ENCODE results near the gene CYP26C1. TPM values are rescaled to one million over a fixed set of nuclear protein-coding genes. Genes with fewer than 3 reads are reported as not detected.

The CYP26C1 gene, protein sequence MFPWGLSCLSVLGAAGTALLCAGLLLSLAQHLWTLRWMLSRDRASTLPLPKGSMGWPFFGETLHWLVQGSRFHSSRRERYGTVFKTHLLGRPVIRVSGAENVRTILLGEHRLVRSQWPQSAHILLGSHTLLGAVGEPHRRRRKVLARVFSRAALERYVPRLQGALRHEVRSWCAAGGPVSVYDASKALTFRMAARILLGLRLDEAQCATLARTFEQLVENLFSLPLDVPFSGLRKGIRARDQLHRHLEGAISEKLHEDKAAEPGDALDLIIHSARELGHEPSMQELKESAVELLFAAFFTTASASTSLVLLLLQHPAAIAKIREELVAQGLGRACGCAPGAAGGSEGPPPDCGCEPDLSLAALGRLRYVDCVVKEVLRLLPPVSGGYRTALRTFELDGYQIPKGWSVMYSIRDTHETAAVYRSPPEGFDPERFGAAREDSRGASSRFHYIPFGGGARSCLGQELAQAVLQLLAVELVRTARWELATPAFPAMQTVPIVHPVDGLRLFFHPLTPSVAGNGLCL
- total RNA-seq: not detected

DNA sequence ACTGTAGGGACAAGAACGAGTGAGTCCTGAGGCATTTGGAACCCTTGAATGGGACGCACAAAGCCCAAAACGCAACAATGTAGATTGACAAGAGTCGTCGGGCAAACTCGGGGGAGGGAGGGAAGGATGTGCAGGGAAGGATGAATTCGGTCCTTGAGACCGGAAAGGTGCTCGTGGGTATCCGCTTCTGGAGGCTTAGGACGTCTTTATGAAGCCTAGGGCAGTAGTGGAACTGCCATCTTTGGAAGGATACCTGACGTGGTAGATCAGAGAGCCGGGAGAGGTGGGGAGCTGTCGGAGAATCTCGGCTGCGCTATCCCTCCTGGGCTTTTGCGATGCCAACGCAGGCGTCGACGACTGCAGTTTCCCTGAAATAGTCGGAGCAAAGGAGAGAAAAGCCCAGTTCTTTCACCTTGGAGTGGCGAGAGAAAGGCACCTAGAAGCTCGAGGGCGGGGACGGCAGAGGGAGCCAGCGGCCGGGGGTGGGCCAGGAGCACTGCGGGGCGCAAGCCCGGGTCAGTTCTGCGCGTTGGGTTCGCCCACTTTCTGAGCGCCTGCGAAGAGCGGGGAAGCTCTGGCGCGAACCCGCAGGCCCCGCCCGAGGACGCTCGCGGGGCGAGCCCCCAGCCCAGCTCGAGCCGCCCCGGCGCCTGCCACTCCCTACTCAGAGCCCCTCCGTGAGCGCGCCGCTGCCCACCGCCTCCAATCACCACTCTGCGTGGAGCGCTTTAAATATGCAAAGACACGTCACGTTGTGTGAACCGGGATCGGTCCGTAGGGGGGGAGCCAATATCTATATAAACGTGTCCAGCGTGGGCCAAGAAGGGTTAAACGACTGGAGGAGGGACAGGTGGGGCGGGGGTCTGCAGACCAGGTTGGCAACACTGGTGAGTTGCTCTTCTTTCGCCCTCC is at the start of gene CYP26C1:
CYP26C1 (plus strand) TSS at position 824 of the 912 bp plus-strand sequence. CDS start 466 bp downstream, outside the sequence.
- DNase-seq: no peak

DNA sequence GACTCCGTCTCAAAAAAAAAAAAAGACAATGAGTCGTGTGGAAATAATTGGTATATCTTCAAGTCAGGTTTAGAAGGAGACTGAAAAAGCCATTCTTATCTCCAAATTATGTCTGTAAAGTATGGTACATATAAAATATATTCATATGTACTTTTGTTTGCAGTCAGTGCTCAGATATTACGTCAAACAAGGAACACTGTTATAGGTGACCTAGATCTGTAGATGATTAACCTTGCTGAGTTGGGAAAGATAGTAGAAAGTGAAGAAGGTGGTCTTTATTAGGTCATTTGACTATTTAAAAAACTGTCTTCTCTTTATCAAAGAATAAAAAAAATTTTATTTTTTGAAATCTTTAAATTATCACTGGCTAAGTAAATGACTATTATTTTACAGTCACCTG is 44.9 kb upstream of the CYP26C1 start:
- no peak for DNase-seq

DNA sequence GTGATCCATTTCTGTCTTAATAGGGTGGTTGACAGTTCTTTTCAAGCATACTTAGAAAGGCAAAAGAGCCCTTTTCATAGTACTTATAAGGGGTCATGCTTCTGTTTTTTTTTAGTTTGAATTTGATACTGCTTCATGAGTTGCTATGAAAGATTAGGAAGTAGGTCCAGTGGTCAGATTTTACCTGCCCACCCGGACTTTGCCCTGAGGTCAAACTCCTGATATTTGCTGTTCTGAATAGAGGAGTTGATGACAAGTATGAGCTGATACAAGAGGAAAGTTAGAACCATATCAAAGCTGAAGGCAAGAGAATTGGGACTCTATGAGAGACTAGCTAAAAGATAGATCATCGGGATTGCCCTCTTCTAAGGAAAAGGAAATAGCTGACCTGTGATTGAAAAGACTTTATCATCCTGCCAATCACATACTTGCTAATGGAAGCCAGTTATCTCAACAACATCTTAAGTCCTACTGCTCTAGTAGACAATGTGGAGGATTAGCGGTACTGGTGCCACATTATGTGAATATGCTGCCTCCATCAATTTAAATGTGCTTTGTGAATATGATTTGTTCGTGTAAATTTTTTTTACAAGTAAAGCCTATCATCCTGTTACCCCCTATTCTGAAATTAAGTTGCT is 37.5 kb upstream of the CYP26C1 start:
- no peak for DNase-seq

DNA sequence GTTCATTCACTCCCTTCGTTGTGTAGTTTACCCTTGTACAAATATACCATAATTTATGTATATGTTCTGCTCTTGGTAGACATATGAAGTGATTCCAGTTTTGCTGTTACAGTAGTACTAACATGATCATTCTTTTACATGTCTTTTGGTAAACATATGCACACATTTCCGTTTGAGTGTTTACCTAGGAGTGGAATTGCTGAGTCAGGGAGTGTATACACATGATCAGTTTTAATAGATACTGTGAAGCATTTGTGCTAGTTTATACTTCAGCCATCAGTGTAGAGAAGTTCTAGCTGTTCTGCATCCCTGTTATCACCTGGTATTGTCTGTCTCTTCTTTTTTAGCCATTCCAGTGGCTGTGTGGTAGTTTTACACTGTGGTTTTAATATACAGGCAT is 34.5 kb upstream of the CYP26C1 start:
- no peak for DNase-seq

DNA sequence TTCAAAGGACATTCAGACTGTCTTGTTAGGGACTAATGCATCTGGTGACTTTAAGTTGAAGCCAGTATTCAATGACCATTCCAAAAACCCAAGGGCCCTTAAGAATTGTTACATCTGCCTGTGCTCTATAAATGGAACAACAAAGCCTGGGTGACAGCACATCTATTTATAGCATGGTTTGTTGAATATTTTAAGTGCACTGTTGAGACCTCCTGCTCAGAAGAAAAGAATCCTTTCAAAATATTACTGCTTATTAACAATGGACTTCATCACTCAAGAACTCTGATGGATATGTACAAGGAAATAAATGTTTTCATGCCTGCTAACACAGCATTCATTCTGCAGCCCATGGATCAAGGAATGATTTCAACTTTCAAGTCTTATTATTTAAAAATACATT is 33.1 kb upstream of the CYP26C1 start:
- no peak for DNase-seq

DNA sequence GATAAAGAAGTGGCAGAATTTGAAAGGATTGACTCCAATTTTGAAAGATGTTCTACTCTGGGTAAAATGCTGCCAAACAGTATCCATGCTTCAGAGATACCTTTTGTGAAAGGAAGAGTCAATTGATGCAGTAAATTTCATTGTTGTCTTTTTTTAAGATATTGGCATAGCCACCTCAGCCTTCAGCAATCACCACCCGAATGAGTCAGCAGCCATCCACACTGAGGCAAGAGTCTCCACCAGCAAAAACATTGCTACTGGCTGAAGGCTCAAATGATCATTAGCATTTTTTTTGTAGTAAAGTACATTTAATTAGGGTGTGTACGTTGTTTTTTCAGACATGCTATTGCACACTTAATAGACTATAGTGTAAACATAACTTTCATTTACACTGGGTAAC is 31.7 kb upstream of the CYP26C1 start:
- DNase-seq: no peak

DNA sequence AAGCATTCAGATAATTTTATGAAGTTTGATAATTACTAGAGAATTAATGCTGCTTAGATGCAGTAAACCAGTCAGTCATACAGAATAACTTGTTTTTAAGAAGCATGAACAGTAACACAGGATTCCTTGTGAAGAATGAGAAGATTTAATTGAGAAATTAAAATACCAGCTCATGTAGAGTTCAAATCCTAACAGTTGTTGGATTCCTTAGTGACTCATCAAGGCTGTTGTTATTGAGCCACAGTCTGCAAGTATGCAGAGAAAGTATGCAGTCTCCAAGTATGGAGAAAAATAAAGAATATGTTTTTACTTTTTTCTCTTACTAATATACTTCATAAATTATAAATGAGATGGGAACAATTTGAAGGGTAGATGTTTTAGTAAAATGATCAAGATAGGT is 30.2 kb upstream of the CYP26C1 start:
- DNase-seq: peak; percentile 5

DNA sequence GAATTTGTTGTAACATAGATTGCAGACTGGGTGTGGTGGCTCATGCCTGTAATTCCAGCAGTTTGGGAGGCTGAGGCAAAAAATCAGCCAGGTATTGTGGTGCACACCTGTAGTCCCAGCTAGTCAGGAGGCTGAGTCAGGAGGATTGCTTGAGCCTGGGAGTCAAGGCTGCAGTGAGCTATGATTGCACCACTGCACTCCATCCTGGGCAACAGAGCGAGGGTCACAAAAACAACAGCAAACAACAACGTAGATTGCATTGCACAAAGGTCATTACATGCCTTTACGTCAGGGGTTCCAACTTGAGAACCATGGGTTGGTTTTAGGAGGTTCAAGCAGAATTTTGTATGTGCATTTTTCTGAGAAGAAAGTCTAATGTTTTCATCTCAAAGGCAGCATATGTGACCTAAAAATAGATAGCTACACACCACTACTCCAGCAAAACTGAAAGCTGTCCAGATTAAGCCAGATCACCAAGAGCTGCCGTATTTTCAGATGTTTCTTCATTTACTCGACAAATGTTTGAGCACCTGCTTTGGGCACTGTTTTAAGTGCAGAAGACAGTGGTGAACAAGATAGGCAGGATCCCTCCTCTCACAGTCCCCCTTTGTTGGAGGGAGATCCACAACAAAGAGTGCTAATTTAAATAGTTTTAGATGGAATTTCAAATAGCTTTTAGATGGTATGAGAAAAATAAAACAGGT is 28.3 kb upstream of the CYP26C1 start:
- DNase-seq: peak; percentile 7

DNA sequence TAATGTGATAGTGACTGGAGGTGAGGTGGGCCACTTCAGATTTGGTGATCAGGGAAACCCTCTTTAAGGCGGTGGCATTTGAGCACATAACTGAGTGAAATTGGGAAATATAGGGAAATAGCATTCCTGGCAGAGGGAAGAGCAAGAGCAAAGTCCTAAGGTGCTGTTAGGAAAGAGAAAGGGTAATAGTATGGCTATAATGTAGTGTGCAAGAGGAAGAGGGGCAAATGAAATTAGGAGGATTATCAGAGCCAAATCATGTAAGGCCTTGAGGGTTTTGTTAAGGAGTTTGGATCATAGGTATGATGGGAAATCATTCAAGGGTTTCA is 27.8 kb upstream of the CYP26C1 start:
- no peak for DNase-seq

DNA sequence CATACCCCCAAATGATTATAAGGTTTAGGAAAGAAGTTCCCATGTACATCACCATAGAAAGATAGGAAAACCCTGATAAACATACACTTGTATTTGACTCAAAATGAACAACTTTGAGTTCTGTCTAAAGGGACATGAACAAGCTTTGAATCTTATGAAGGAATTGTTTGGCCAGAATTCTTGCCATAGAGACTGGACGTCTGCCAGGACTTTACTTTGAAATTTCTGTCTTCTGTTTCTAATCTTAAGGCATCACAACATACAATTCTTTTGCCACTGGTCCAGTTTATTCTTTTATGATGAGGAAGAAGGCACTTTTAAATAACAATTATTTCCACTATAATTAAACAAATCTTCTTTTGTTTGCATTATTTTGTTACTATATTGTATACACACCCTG is 26.2 kb upstream of the CYP26C1 start:
- peak; percentile 7 for DNase-seq

DNA sequence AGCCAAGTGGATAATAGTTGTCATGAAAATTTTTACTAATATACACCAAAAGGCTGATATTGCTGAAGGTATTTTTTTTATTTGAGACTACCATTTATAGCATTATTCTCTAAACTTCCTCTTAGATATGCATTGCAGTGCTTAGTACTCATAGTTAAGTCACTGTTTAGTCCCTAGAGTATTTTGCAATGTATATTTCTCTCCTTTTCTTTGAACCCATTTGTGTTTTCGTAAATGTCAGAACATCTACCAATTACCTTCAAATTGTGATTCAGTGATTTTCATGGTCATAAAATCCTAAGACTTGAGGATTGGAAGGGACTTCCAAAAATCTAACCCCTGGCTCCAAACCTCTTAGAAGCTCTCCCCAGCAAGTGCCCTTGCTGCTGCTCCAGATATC is 21.5 kb upstream of the CYP26C1 start:
- no peak for DNase-seq

DNA sequence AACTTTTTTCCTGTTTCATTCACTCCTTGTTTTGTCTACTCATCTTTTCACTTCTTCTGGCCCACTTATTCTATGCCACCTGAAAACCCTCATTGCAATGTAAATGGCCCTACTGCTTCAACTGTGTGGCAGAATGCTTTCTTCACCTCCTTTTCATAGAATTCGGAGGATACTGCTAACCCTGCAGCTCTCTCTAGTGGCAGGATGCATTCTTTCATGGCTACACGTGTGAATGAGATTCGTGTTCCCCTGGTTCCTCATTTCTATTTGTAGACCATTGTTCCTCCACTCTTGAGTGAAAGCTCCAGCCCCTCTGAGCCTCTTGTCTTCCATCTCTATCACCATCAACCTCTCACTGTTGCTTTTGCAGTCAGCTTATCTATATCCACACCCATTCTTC is 20.9 kb upstream of the CYP26C1 start:
- DNase-seq: no peak

DNA sequence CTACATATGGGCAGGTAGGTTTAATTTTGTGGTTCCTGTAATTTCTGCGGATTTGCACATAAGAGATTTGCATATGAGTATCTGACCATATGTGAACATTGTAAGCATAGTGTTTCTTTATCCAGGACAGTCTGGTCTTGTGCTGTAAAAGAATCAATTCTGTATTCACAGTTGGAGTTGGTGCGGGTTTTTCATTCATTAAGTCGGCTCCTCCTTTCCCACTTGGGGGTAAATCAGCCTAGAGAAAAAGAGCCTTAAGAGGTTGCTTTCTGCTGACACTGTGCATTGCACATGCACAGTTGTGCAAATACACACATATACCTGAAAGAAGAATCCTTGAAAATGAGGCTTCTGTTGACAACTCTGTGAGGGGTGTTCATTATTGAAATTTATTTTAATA is 6.1 kb upstream of the CYP26C1 start:
- no peak for DNase-seq

DNA sequence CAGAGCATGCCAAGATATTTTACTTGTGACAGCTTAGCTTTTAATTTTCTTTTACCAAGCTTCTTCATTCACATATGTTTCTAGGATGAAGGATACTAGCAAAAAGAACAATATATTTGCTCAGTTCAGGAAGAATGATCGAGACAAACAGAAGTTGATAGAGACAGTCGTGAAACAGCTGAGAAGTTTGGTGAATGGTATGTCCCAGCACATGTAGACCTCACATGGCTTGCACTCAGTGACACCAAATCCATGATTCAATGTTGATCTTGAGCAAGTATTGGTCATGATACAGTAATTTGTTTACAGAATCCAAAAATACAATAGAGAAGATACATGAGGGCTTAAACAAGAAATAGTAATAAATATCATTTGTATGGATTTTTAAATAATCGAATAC is 2.5 kb upstream of the CYP26C1 start:
- DNase-seq: no peak

DNA sequence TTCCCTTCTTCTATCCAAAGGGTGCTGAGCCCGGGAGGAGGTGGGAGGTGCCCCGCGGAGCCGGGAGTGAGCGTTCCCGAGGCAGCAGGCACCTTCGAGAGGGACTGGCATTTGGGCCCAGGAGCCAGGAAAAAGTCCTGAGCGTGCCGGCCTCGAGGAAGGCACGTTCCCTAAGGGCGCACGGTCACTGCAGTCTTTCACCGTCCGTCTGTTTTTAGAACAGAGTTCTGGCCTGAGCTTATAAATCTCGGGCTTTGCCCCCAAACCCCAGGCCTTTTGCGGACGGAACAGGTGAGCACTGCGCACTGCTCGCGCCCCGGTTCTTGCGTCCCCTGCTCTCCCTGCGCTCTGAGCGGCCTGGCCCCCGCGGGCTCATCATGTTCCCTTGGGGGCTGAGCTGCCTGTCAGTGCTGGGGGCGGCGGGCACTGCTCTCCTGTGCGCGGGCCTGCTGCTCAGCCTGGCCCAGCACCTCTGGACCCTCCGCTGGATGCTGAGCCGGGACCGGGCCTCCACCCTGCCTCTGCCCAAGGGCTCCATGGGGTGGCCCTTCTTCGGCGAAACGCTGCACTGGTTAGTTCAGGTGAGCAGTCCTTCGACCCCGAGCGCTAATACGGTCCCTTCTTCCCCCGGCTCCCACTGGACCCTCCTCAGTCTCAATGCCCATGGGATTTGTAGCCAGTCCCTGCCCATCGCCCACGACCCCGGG is 442 bp downstream of the CYP26C1 start:
- DNase-seq: no peak

DNA sequence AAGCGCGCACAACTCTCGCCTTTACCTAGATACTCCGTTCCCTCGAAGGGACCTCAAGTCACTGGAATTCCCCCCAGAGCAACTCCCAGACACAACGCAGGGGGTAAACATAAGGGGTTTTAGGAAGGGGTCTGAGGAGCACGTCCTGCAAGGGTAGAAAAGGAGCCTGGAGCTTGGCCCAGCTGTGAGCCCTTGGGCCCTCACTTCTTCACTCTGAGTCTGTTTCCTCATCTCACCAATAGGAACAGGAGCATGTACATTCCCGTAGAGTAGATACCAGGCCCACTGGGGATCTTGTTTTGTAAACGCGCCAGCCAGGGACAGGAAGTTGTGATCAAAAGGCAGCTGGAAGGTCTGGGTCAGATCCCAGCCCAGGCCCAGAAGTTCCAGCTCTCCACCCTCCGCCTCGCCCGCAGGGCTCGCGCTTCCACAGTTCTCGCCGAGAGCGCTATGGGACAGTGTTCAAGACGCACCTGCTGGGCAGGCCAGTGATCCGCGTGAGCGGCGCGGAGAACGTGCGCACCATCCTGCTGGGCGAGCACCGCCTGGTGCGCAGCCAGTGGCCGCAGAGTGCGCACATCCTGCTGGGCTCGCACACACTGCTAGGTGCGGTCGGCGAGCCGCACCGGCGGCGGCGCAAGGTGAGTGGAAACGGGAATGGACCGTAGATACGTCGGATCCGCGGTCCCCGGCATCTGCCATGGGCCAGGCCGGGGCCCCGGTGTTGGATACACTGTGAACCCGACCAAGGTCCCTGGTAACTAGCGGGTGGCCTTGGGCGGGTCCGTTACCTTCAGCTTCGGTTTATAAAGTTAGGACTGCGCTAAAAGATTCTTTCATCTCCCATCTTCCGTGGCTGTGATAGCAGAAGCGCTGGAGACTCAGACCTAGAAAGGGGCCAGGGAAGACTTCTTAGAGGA is 1.3 kb downstream of the CYP26C1 start:
- no peak for DNase-seq

DNA sequence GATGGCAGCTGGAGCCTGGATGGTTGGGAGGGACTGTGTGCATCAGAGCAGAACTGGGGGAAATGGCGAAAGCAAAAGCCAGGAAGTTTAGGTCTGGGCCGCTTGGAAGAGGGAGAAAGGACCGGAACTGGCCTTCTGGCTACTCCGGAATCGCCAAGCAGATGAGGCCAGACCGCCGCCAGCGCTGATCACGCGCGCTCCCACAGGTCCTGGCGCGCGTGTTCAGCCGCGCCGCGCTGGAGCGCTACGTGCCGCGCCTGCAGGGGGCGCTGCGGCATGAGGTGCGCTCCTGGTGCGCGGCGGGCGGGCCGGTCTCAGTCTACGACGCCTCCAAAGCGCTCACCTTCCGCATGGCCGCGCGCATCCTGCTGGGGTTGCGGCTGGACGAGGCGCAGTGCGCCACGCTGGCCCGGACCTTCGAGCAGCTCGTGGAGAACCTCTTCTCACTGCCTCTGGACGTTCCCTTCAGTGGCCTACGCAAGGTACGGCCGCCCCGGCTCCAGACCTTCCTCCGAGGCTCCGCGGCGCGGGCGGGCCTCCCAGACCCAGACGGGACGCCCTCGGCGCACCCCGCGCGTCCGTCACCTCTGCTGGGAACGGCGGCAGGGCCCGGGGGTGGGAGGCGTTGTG is 2.0 kb downstream of the CYP26C1 start:
- peak; percentile 33 for DNase-seq

DNA sequence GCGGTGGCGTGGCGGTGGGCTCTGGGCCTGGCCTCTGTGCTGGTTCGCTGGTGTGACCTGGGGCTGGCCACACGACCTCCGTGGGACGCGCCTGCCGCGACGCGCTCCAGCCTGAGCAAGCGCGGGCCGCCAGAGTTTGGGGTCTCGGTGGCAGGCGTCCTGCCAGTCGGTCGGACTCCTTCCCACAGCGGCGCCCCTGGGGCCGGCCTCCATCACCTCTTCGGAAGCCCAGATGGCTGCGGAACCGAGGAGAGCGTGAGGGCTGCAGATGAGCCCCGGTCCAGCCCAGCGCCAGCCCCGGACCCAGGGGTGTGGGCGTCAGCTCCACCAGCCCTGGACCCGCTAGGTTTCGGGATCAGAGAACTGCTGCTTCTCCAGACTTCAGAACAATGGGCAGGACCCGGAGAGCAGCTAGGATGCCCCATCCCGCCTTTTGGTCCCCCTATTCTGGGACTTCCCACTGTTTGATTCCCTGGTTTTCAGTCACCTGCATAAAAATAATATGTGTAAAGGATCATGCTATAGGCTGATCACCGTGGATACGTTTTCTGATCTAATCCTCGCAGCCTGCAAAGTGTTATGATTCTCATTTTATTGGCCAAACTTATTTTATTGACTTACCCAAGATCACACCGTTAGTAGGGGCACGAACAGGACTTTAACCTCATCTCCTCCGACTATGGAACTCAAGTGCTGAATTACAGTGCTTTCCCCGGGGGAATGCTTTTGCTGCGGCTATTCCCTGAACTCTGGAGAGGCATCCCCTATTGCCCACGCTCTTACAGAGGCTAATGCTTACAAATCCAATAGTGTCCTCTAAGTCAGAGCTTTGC is 2.8 kb downstream of the CYP26C1 start:
- no peak for DNase-seq

Measured in tongue (tissue), 2 donors.